ENCODE measurements around the gene TRIM46. TPM values are rescaled to one million over a fixed set of nuclear protein-coding genes. Genes with fewer than 3 reads are reported as not detected.

Gene TRIM46
- total and polyA plus RNA-seq, 2 of the 13 experiments (the other 11 are each of a cell fraction or from before 2014, with no cell fraction given): 0.04 to 0.09 TPM

DNA sequence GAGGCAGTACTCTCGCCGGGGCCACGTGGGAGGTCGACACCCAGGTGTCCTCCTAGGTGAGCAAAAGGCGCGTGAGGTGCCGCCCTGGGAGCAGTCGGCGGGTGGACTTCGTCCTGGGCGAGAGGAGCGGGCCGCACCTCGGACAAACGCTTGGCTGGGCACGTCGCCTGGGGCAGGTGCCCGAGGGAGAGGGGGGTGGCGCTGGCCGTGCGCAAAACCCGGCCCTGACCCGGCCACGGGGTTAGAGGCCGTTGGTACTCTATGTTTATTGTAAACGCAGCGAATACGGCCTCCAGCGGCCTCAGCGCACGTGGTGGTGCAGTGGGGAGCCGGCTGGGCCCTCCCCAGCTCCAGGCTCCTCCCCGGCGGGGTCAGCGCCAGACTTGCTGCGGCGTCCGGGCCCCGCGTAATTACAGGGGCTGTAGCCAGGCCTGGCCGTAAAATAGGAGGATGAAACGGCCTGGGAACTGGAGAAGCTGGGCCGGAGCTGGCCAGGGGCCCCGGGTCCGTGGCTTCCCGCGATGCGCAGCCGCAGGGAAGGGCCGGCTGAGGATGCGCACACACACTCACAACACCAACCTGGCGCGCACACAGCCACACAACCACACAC is 47.6 kb upstream of the TRIM46 start (continued):
- TF ChIP-seq, protein P1, sequence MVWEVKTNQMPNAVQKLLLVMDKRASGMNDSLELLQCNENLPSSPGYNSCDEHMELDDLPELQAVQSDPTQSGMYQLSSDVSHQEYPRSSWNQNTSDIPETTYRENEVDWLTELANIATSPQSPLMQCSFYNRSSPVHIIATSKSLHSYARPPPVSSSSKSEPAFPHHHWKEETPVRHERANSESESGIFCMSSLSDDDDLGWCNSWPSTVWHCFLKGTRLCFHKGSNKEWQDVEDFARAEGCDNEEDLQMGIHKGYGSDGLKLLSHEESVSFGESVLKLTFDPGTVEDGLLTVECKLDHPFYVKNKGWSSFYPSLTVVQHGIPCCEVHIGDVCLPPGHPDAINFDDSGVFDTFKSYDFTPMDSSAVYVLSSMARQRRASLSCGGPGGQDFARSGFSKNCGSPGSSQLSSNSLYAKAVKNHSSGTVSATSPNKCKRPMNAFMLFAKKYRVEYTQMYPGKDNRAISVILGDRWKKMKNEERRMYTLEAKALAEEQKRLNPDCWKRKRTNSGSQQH (CRISPR knock-in tag; IDR thresholded peaks at IDR 0.05; ENCODE audit: low read depth): peak; percentile 47; the same call in 1 of the 2 replicates
- no peak for TF ChIP-seq ZNF260 (CRISPR knock-in tag; IDR thresholded peaks at IDR 0.05; ENCODE audit: borderline replicate concordance, low read depth)
- peak; percentile 90; the same call in 1 of the 2 replicates for TF ChIP-seq ZNF558 (CRISPR knock-in tag; IDR thresholded peaks at IDR 0.05; ENCODE audit: borderline replicate concordance)
- TF ChIP-seq, protein P2, sequence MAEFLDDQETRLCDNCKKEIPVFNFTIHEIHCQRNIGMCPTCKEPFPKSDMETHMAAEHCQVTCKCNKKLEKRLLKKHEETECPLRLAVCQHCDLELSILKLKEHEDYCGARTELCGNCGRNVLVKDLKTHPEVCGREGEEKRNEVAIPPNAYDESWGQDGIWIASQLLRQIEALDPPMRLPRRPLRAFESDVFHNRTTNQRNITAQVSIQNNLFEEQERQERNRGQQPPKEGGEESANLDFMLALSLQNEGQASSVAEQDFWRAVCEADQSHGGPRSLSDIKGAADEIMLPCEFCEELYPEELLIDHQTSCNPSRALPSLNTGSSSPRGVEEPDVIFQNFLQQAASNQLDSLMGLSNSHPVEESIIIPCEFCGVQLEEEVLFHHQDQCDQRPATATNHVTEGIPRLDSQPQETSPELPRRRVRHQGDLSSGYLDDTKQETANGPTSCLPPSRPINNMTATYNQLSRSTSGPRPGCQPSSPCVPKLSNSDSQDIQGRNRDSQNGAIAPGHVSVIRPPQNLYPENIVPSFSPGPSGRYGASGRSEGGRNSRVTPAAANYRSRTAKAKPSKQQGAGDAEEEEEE (CRISPR knock-in tag; IDR thresholded peaks at IDR 0.05; ENCODE audit: borderline replicate concordance): peak; percentile 97
- TF ChIP-seq ISL2 (CRISPR knock-in tag; IDR thresholded peaks at IDR 0.05): peak; percentile 83
- TF ChIP-seq ZNF619 (CRISPR knock-in tag; IDR thresholded peaks at IDR 0.05): peak; percentile 83; the same call in 1 of the 2 replicates
- peak; percentile 77 for TF ChIP-seq MIXL1 (CRISPR knock-in tag; IDR thresholded peaks at IDR 0.05)
- peak; percentile 92 for TF ChIP-seq SP4 (CRISPR knock-in tag; IDR thresholded peaks at IDR 0.05)
- TF ChIP-seq RBFOX2 (IDR thresholded peaks at IDR 0.05; ENCODE audit: low read depth, low read length): peak; percentile 97
- peak; percentile 67; the same call in 1 of the 2 replicates for TF ChIP-seq CENPT (CRISPR knock-in tag; IDR thresholded peaks at IDR 0.05; ENCODE audit: low read depth)
- peak; percentile 98 for TF ChIP-seq ZNF772 (CRISPR knock-in tag; IDR thresholded peaks at IDR 0.05)
- no peak for TF ChIP-seq ATF7 (IDR thresholded peaks at IDR 0.05)
- peak; percentile 86 for TF ChIP-seq ATF7 (CRISPR knock-in tag; IDR thresholded peaks at IDR 0.05)
- TF ChIP-seq, protein P3, sequence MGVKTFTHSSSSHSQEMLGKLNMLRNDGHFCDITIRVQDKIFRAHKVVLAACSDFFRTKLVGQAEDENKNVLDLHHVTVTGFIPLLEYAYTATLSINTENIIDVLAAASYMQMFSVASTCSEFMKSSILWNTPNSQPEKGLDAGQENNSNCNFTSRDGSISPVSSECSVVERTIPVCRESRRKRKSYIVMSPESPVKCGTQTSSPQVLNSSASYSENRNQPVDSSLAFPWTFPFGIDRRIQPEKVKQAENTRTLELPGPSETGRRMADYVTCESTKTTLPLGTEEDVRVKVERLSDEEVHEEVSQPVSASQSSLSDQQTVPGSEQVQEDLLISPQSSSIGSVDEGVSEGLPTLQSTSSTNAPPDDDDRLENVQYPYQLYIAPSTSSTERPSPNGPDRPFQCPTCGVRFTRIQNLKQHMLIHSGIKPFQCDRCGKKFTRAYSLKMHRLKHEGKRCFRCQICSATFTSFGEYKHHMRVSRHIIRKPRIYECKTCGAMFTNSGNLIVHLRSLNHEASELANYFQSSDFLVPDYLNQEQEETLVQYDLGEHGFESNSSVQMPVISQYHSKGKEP (CRISPR knock-in tag; IDR thresholded peaks at IDR 0.05): no peak; the same call in 1 of the 2 replicates
- peak; percentile 89; the same call in 1 of the 2 replicates for TF ChIP-seq ZNF563 (CRISPR knock-in tag; IDR thresholded peaks at IDR 0.05)
- peak; percentile 13 for TF ChIP-seq RBM22 (optimal IDR thresholded peaks at IDR 0.05; ENCODE audit: low read length)
- peak; percentile 46; the same call in 1 of the 2 replicates for TF ChIP-seq TEAD2 (CRISPR knock-in tag; IDR thresholded peaks at IDR 0.05)
- TF ChIP-seq ADNP (CRISPR knock-in tag; IDR thresholded peaks at IDR 0.05): no peak
- TF ChIP-seq ZNF570 (CRISPR knock-in tag; IDR thresholded peaks at IDR 0.05; ENCODE audit: borderline replicate concordance): no peak
- TF ChIP-seq ZNF430 (CRISPR knock-in tag; IDR thresholded peaks at IDR 0.05): peak; percentile 85; the same call in 1 of the 2 replicates
- peak; percentile 90 for TF ChIP-seq HMG20A (CRISPR knock-in tag; IDR thresholded peaks at IDR 0.05; ENCODE audit: borderline replicate concordance)
- TF ChIP-seq ZIK1 (CRISPR knock-in tag; IDR thresholded peaks at IDR 0.05; ENCODE audit: borderline replicate concordance, low read depth): peak; percentile 77; the same call in 1 of the 2 replicates
- TF ChIP-seq MAF1 (CRISPR knock-in tag; IDR thresholded peaks at IDR 0.05; ENCODE audit: borderline replicate concordance): peak; percentile 29; the same call in 1 of the 2 replicates
- peak; percentile 96 for TF ChIP-seq ZNF556 (CRISPR knock-in tag; IDR thresholded peaks at IDR 0.05; ENCODE audit: borderline replicate concordance)
- peak; percentile 51; the same call in 1 of the 2 replicates for TF ChIP-seq NFYB (CRISPR knock-in tag; IDR thresholded peaks at IDR 0.05)
- TF ChIP-seq, protein P4, sequence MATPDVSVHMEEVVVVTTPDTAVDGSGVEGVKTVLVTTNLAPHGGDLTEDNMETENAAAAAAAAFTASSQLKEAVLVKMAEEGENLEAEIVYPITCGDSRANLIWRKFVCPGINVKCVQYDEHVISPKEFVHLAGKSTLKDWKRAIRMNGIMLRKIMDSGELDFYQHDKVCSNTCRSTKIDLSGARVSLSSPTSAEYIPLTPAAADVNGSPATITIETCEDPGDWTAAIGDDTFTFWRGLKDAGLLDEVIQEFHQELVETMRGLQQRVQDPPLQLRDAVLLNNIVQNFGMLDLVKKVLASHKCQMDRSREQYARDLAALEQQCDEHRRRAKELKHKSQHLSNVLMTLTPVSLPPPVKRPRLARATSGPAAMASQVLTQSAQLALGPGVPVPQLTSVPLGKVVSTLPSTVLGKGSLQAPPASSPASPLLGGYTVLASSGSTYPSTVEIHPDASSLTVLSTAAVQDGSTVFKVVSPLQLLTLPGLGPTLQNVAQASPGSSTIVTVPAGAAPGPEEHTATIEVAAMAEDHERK (CRISPR knock-in tag; IDR thresholded peaks at IDR 0.05; ENCODE audit: low read depth): peak; percentile 48
